HL-60/S4 treated with retinoic acid at 250 ng/mL for 4 days and 3 days (cell line): Measurements from ENCODE around the gene STPG1.
"Not testable (repeated sequence)": the region's sequence is repeated elsewhere in the genome, so short reads cannot be mapped to it uniquely, and the experiment has no call there.

ENCODE experiments used
- in situ Hi-C: fragments of 300-500 bp; cut with MboI; formaldehyde crosslinking; loops from 2 replicates; pipeline ENCODE4 v1.7.0; 2022; ENCODE audit warnings: low sequenced_read_pairs

Gene STPG1

GRCh38 chr1:24413350-24414163 is at the start of gene STPG1:
TSS of gene STPG1 (minus strand) at chr1:24413782. CDS start at chr1:24401388, 12,394 bp downstream.
- in situ Hi-C loops: no loop called here

- in situ Hi-C loops: not testable (repeated sequence)
Observed at GRCh38 chr1:24462128-24462527, 48.5 kb upstream of the STPG1 start.

GRCh38 chr1:24459551-24460266 is 46.1 kb upstream of the STPG1 start:
- in situ Hi-C loops: no loop called here

GRCh38 chr1:24457866-24458265 is 44.3 kb upstream of the STPG1 start:
- in situ Hi-C loops: no loop called here

- in situ Hi-C loops: no loop called here
Observed at GRCh38 chr1:24455272-24455671, 41.7 kb upstream of the STPG1 start.

GRCh38 chr1:24454673-24455072 is 41.1 kb upstream of the STPG1 start:
- in situ Hi-C loops: no loop called here

- in situ Hi-C loops: no loop called here
Observed at GRCh38 chr1:24452922-24453485, 39.4 kb upstream of the STPG1 start.

- in situ Hi-C loops: no loop called here
Observed at GRCh38 chr1:24451746-24452145, 38.2 kb upstream of the STPG1 start.

GRCh38 chr1:24450857-24451397 is 37.3 kb upstream of the STPG1 start:
- in situ Hi-C loops: no loop called here

GRCh38 chr1:24450316-24450715 is 36.7 kb upstream of the STPG1 start:
- in situ Hi-C loops: no loop called here

- in situ Hi-C loops: not testable (repeated sequence)
Observed at GRCh38 chr1:24446446-24446845, 32.9 kb upstream of the STPG1 start.

- in situ Hi-C loops: no loop called here
Observed at GRCh38 chr1:24443241-24443656, 29.7 kb upstream of the STPG1 start.

GRCh38 chr1:24442764-24443163 is 29.2 kb upstream of the STPG1 start:
- in situ Hi-C loops: no loop called here

- in situ Hi-C loops: no loop called here
Observed at GRCh38 chr1:24441996-24442668, 28.6 kb upstream of the STPG1 start.

- in situ Hi-C loops: no loop called here
Observed at GRCh38 chr1:24441480-24441879, 27.9 kb upstream of the STPG1 start.

- in situ Hi-C loops: no loop called here
Observed at GRCh38 chr1:24440436-24440835, 26.9 kb upstream of the STPG1 start.

- in situ Hi-C loops: no loop called here
Observed at GRCh38 chr1:24438423-24438901, 24.9 kb upstream of the STPG1 start.

GRCh38 chr1:24437631-24438396 is 24.2 kb upstream of the STPG1 start:
- in situ Hi-C loops: no loop called here

- in situ Hi-C loops: no loop called here
Observed at GRCh38 chr1:24435782-24436365, 22.3 kb upstream of the STPG1 start.

GRCh38 chr1:24427545-24427862 is 13.9 kb upstream of the STPG1 start:
- in situ Hi-C loops: no loop called here
